Activated T-cell treated with anti-CD3 and anti-CD28 coated beads, Interleukin-2, amount 50 U/mL, for 4 hours (primary cell): Measurements from ENCODE around the gene GINM1. TPM values are rescaled to one million over a fixed set of nuclear protein-coding genes. Genes with fewer than 3 reads are reported as not detected.

Experiments
- ATAC-seq, 2 donors: fragments of 200-7000 bp; cut with Tn5 transposase; one replicate each; pipeline ENCODE4 v1.10.0; 2021
- DNase-seq: peaks from one replicate; pipeline ENCODE4 v3.0.0-alpha.2; 2020
- H3K27me3 Mint-ChIP-seq: one replicate; pipeline ENCODE4 v1.8.0; 2021; ENCODE audit warnings: low read depth, mixed read lengths
- H3K36me3 Mint-ChIP-seq: one replicate; pipeline ENCODE4 v1.8.0; 2022; ENCODE audit warnings: mixed read lengths; ENCODE audit not compliant: insufficient read depth
- H3K4me1 Mint-ChIP-seq: one replicate; pipeline ENCODE4 v1.8.0; 2021; ENCODE audit warnings: low read depth, mixed read lengths
- H3K4me3 Mint-ChIP-seq: one replicate; pipeline ENCODE4 v1.8.0; 2021; ENCODE audit warnings: mild to moderate bottlenecking, moderate library complexity, mixed read lengths
- H3K9me3 Mint-ChIP-seq: one replicate; pipeline ENCODE4 v1.8.0; 2021; ENCODE audit warnings: mixed read lengths
- total RNA-seq, 3 donors: library from RNA; stranded (reverse); gene quantifications; one replicate each; pipeline ENCODE4 v1.2.1, GENCODE V29; 2021

Gene GINM1
- total RNA-seq, 3 donors from 2014 or later = 12.0 to 15.6 (median 12.0) TPM

DNA sequence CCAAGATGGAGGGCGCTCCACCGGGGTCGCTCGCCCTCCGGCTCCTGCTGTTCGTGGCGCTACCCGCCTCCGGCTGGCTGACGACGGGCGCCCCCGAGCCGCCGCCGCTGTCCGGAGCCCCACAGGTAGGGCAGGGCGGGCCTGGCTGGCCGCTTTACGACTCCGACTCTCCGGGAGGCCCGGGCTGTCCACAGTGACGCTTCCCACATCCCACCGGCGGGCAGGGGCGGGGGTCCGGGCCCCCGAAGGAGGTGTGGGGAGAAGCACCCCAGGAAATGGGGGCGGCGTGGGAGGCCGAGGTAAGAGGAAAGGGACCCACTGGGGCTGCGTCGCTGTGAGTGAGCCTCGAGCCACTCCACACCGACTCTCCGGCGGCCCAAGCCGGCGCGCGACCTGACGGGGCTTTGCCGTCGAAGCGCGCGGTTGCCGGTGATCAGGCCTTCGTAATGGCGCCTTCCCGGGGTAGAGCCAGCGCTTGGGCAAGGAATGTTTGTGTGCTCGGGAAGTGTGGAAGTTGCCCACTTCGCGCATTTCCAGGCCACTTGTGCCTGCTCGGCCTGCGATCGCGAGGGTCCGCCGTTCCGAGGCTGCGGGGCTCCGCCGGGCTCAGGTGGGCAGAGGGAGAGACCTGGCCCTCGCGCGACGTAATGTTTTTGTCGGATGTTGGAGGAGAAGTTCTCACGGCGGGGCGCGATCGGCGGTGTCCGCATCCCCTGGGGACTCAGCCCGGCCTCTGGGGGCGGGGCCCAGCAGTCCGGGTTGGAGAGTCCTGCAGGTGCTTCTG lies 427 bp downstream of the GINM1 start:
- ATAC-seq (peak; percentile 18 to 31), DNase-seq (peak; percentile 42)
- no peaks in the 10 kb centered on the region for H3K27me3 Mint-ChIP-seq
- H3K36me3 Mint-ChIP-seq = no peaks in the 10 kb centered on the region
- peak overlapping the region; percentile 93 for H3K4me3 Mint-ChIP-seq
- H3K4me1 Mint-ChIP-seq = peaks cover 20% of the 10 kb centered on the region
- H3K9me3 Mint-ChIP-seq = no peaks in the 10 kb centered on the region

- H3K4me3 Mint-ChIP-seq = peak overlapping the region; percentile 93
- H3K4me1 Mint-ChIP-seq = peaks cover 20% of the 10 kb centered on the region
- no peak for ATAC-seq
- no peaks in the 10 kb centered on the region for H3K36me3 Mint-ChIP-seq
- no peaks in the 10 kb centered on the region for H3K9me3 Mint-ChIP-seq
- DNase-seq = no peak
- no peaks in the 10 kb centered on the region for H3K27me3 Mint-ChIP-seq
These were observed 1.0 kb downstream of the GINM1 start for GRCh38 chr6:149567194-149567586.

DNA sequence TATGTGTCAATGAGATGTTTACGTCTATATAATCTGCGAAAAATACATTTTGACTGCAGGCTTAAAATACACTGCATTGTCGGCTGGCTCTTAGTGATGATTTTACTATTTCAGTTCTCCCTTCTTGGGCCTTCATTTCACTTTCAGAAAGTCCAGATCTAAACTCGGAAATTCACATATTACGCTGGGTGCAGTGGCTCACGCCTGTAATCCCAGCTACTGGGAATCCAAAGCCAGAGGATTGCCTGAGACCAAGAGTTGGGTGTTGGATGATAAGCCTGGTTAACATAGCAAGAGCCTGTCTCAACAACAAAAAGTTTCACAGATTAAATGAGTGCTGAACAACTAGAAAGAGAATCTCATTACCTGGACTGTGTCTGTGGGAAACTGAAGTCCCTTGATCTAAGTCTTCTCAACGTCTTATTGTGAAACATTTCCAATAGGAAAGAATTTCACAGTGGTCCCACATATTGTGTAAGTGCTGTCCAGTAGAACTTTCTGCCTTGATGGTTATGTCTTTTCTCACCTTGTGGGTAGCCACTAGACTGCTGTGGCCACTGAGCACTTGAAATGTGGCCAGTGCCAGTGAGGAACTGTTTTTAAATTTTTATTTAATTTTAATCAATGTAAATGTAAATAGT lies 1.9 kb downstream of the GINM1 start:
- ATAC-seq (no peak), DNase-seq (no peak)
- peaks cover 2% of the 10 kb centered on the region for H3K36me3 Mint-ChIP-seq
- H3K4me3 Mint-ChIP-seq = peak overlapping the region; percentile 93
- H3K4me1 Mint-ChIP-seq = peaks cover 20% of the 10 kb centered on the region
- H3K27me3 Mint-ChIP-seq = no peaks in the 10 kb centered on the region
- H3K9me3 Mint-ChIP-seq = no peaks in the 10 kb centered on the region

GRCh38 chr6:149580880-149581279 lies 14.7 kb downstream of the GINM1 start:
- H3K36me3 Mint-ChIP-seq = peaks cover 25% of the 10 kb centered on the region
- H3K4me3 Mint-ChIP-seq = no peak overlapping the region
- no peaks in the 10 kb centered on the region for H3K9me3 Mint-ChIP-seq
- ATAC-seq = no peak
- no peaks in the 10 kb centered on the region for H3K27me3 Mint-ChIP-seq
- no peak for DNase-seq
- no peaks in the 10 kb centered on the region for H3K4me1 Mint-ChIP-seq

GRCh38 chr6:149581349-149581748 lies 15.2 kb downstream of the GINM1 start:
- Mint-ChIP-seq H3K4me3 (no peak overlapping the region), H3K36me3 (peaks cover 25% of the 10 kb centered on the region), H3K27me3 (no peaks in the 10 kb centered on the region), H3K4me1 (no peaks in the 10 kb centered on the region), H3K9me3 (no peaks in the 10 kb centered on the region)
- ATAC-seq (no peak), DNase-seq (no peak)

DNA sequence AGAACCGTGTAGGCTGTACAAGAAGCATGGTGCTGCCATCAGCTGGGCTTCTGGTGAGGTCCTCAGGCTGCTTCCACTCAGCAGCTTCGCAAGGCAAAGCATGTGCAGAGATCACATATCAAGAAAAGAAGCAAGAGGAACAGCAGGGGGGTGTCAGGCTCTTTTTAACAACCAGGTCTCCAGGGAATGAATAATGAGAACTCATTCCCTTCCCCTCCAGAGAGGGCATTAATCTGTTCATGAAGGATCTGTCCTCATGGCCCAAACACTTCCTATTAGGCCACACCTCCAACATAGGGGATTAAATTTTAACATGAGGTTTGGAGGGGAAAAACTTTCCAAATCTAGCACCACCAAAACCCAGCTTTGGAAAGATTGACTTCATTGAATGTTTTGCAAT lies 20.0 kb downstream of the GINM1 start:
- H3K9me3 Mint-ChIP-seq = no peaks in the 10 kb centered on the region
- DNase-seq (no peak), ATAC-seq (no peak)
- H3K4me1 Mint-ChIP-seq = no peaks in the 10 kb centered on the region
- H3K36me3 Mint-ChIP-seq = peaks cover 19% of the 10 kb centered on the region
- no peak overlapping the region for H3K4me3 Mint-ChIP-seq
- no peaks in the 10 kb centered on the region for H3K27me3 Mint-ChIP-seq

GRCh38 chr6:149592983-149593382 lies 26.8 kb downstream of the GINM1 start:
- no peak for DNase-seq
- no peak for ATAC-seq
- no peaks in the 10 kb centered on the region for H3K27me3 Mint-ChIP-seq
- H3K4me1 Mint-ChIP-seq = no peaks in the 10 kb centered on the region
- no peaks in the 10 kb centered on the region for H3K9me3 Mint-ChIP-seq
- no peak overlapping the region for H3K4me3 Mint-ChIP-seq
- peaks cover 17% of the 10 kb centered on the region for H3K36me3 Mint-ChIP-seq

GRCh38 chr6:149593408-149593807 lies 27.2 kb downstream of the GINM1 start:
- ATAC-seq (no peak), DNase-seq (no peak)
- Mint-ChIP-seq H3K9me3 (no peaks in the 10 kb centered on the region), H3K27me3 (no peaks in the 10 kb centered on the region), H3K4me3 (no peak overlapping the region), H3K4me1 (no peaks in the 10 kb centered on the region), H3K36me3 (peaks cover 16% of the 10 kb centered on the region)

- no peak for ATAC-seq
- Mint-ChIP-seq H3K27me3 (no peaks in the 10 kb centered on the region), H3K4me3 (no peak overlapping the region), H3K4me1 (no peaks in the 10 kb centered on the region), H3K9me3 (no peaks in the 10 kb centered on the region), H3K36me3 (peaks cover 16% of the 10 kb centered on the region)
- no peak for DNase-seq
These were observed 34.3 kb downstream of the GINM1 start for GRCh38 chr6:149600508-149600907.

- Mint-ChIP-seq H3K4me1 (peaks cover 11% of the 10 kb centered on the region), H3K27me3 (no peaks in the 10 kb centered on the region), H3K9me3 (peaks cover 4% of the 10 kb centered on the region), H3K4me3 (no peak overlapping the region), H3K36me3 (peaks cover 17% of the 10 kb centered on the region)
- no peak for ATAC-seq
- no peak for DNase-seq
These were observed 42.3 kb downstream of the GINM1 start for GRCh38 chr6:149608381-149608982.

DNA sequence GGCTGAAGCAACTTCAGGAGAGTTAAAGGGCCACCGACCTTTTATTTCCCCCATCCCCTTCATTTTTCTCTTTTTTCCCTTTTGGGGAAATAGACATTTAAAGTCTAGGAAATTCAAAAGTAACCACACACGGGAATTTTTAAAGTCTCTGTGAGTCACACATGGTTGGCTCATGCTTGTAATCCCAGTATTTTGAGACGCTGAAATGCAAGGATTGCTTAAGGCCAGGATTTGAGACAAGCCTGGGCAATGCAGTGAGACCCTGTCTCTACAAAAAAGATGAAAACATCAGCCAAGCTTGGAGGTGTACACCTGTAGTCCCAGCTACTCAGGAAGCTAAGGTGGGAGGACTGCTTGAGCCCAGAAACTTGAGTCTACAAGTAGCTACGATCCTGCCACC lies 48.2 kb downstream of the GINM1 start:
- DNase-seq = no peak
- Mint-ChIP-seq H3K36me3 (peaks cover 39% of the 10 kb centered on the region), H3K27me3 (no peaks in the 10 kb centered on the region), H3K4me1 (peaks cover 5% of the 10 kb centered on the region), H3K4me3 (no peak overlapping the region), H3K9me3 (peaks cover 9% of the 10 kb centered on the region)
- no peak for ATAC-seq

GRCh38 chr6:149615805-149616204 lies 49.6 kb downstream of the GINM1 start:
- Mint-ChIP-seq H3K36me3 (peaks cover 43% of the 10 kb centered on the region), H3K9me3 (peaks cover 9% of the 10 kb centered on the region), H3K4me1 (no peaks in the 10 kb centered on the region), H3K4me3 (no peak overlapping the region), H3K27me3 (no peaks in the 10 kb centered on the region)
- DNase-seq (no peak), ATAC-seq (no peak)

DNA sequence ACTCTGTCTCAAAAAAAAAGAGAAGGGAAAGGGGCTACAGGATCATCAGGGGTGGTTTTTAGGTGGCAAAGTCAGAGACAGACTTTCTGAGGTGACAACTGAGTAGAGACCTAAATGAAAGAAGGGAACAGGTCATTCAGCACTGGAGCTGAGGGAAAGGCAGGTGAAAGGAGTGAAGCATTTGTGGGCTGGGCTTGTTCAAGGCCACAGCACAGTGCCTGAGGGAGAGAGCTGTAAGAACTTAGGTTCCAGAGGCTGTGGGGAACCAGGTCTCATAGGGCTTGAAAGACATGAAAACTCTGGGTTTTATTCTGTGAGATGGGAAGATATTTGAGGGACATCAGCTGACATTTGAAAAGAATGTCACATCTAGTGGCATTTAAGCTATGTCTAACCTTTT lies 61.5 kb downstream of the GINM1 start:
- H3K27me3 Mint-ChIP-seq = no peaks in the 10 kb centered on the region
- H3K9me3 Mint-ChIP-seq = no peaks in the 10 kb centered on the region
- peaks cover 30% of the 10 kb centered on the region for H3K36me3 Mint-ChIP-seq
- H3K4me1 Mint-ChIP-seq = peaks cover 5% of the 10 kb centered on the region
- ATAC-seq (no peak), DNase-seq (no peak)
- no peak overlapping the region for H3K4me3 Mint-ChIP-seq

DNA sequence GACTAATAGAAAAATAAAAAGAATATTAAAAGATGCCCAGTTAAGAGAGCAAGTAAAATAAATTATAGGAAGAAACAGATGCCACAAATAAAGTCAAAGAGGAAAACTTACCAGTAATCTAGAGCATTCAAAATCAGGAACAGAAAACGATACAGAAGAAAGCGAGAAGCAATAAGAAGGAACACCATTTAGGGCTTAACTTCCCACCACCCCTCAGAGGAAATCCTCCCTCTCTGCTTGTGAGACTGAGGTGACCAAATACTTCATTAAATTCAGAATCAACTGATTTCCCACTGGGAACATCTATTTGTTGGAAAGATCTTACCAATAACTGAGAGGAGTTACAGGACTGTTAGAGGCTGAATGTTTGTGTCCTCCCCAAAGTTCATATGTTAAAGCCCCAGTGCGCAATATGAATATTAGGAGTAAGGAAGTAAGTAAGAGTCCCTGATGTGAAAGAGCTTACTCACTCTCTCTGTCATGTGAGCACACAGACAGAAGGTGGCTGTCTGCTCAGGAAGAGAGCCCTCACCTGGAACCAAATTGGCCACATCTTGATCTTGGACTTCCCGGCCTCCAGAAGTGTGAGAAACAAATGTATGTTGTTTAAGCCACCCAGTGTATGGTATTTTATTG lies 62.8 kb downstream of the GINM1 start:
- DNase-seq = no peak
- ATAC-seq = no peak
- Mint-ChIP-seq H3K4me3 (no peak overlapping the region), H3K4me1 (peaks cover 5% of the 10 kb centered on the region), H3K27me3 (no peaks in the 10 kb centered on the region), H3K36me3 (peaks cover 25% of the 10 kb centered on the region), H3K9me3 (no peaks in the 10 kb centered on the region)
